ENCODE measurements around the gene ADAR.
"Not testable (repeated sequence)": the region's sequence is repeated elsewhere in the genome, so short reads cannot be mapped to it uniquely, and the experiment has no call there.

- TF ChIP-seq EZH2 (IDR thresholded peaks at IDR 0.05; ENCODE audit: borderline replicate concordance, low read depth, low read length, severe bottlenecking); CTCF (IDR thresholded peaks at IDR 0.05; ENCODE audit: extremely low read depth in 1 of 2, insufficient read depth in 1 of 2, low read depth in 1 of 2, low read length in 2 of 2); POLR2AphosphoS5 (IDR thresholded peaks at IDR 0.05; ENCODE audit: insufficient read depth, low read depth, low read length); FOS (IDR thresholded peaks at IDR 0.05; ENCODE audit: borderline replicate concordance, insufficient read depth, low read length); POLR2A (IDR thresholded peaks at IDR 0.05; ENCODE audit: low read depth, low read length): not testable (repeated sequence)
Observed at GRCh38 chr1:154644724-154645123, 36.7 kb upstream of the ADAR start.

Data from endothelial cell of umbilical vein (primary cell).